CD1c-positive myeloid dendritic cell (primary cell): ENCODE results near the gene SMCHD1.
"Not testable (repeated sequence)": the region's sequence is repeated elsewhere in the genome, so short reads cannot be mapped to it uniquely, and the experiment has no call there.

Experiments
- DNase-seq: peaks from one replicate; pipeline ENCODE4 v3.0.0-alpha.2; 2016; ENCODE audit errors: extremely low spot score

SMCHD1 gene

DNA sequence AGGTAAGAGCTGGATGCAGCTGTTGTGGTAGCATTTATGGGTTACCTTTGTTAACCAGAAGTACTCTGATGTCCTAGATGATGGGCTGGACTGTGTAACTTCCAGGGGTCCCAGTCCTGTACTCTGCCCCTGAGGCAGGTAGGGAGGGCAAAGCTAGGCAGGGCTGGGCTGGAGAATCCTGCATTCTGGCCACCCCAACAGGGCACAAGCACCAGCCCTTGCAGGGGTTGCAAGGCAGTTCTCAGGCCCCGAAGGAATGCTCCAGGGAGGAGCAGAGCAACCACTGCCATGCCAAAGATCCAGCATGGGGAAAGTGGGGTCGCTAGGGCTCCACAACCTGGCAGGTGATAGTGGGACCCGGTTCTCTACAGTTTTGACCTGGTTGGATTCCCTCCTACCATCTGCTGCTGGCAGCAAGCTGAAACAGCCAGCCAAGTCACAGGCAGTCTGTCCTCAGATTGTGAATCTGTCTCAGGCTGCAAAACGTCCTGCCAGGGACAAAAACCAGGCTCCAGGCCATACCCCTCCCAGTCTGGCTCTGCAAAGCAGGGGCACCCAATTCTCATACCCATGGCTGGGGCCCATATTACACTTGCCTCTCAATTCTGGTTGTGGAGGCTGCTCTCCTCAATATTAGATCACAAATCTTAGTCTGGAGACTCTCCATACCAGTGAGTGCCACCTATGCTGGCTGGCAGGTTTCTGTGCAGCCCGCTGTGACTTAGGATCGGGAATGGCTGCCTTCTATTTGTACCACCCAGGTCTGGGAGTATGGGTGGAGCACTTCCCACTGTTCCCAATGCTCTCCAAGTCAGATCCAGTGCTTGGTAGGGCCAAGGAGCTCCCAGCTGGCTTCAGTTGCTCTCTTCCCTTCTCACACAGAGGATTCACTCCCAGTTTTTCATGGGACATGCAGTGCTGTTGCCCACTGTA lies 61.1 kb downstream of the SMCHD1 start:
- DNase-seq: no peak

DNA sequence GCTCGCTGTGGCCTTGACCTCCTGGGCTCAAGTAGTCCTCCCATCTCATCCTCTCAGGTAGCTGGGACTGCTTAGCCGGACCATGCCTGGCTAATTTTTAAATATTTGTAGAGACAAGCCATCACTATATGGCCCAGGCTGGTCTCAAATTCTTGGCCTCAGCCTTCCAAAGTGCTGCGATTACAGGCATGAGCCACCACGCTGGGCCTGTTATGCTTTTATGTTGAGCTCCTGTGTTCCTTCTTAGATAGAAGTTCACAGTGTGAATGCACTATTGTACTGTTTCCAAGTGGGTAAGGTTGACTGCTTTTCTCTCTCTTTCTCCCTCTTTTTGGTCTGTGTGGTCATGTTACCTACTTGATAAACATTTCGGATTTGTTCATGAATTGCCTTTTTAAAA lies 61.9 kb downstream of the SMCHD1 start:
- DNase-seq: no peak

DNA sequence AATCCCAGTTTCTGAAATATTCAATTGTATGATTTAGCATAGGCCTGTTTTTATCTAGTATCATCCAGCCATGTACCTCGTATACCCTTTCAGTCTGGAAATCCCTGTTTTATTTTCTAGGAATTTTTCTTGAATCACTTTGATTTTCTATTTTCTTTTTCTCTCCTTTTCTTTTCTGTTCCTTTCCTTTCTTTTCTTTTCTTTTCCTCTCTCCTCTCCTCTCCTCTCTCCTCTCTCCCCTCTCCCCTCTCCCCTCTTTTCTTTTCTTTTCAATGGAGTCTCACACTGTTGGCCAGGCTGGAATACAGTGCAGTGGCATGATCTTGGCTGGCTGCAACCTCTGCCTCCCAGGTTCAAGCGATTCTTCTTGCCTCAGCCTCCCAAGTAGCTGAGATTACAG lies 63.5 kb downstream of the SMCHD1 start:
- DNase-seq: no peak

DNA sequence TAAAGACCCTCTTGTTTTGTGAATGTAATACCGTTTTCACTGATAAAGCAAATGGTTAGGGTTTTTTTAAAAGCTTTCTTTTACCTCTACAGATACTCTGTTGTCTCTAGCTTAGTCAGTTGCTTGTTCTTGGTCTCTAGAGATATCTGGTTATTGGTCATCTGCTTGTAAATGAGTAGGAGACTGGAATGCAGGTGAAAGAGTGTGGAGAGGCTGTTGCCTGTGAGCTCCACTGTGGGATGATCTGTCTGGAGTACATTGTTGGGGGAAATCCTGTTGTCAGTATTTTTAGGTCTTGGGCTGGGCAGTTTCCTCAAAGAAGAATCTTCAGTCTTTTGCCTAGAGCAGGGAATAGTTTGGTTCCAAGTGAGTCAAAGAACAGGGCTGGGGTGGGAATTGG lies 67.7 kb downstream of the SMCHD1 start:
- no peak for DNase-seq

- DNase-seq: no peak
Measured at GRCh38 chr18:2729757-2730156, 74.2 kb downstream of the SMCHD1 start.

DNA sequence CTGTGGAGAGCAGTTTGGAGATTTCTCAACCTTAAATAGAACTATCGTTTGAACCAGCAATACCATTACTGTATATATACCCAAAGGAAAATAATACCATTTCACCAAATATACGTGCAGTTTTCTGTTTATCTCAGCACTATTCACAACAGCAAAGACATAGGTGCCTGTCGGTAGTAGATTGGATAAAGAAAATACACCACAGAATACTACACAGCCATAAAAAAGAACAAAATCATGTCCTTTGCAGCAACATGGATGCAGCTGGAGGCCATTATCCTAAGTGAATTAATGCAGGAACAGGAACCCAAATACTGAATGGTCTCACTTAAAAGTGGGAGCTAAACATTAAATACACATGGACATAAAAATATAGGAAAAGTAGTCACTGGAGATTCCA lies 81.3 kb downstream of the SMCHD1 start:
- DNase-seq: no peak

GRCh38 chr18:2740082-2740481 lies 84.6 kb downstream of the SMCHD1 start:
- not testable (repeated sequence) for DNase-seq

GRCh38 chr18:2746274-2746673 lies 90.7 kb downstream of the SMCHD1 start:
- no peak for DNase-seq

GRCh38 chr18:2758309-2758708 lies 102.8 kb downstream of the SMCHD1 start:
- no peak for DNase-seq

DNA sequence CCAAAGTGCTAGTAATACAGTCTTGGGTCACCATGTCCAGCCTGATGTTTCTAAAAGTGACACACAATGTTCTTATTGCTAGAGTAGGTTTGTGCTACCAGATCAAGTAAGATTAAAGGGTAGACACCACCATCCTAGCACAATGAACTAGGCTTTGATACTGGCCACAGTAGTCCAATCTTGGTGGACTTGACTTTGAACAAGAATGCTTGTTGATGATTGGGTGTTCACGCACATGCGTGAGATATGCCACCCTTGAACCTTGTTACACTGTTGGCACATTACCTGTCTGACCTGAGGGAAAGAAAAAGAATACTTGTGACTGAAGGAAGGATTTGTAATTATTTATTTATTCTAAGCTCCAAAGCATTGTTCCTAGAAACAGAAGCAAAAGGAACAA lies 119.1 kb downstream of the SMCHD1 start:
- no peak for DNase-seq

DNA sequence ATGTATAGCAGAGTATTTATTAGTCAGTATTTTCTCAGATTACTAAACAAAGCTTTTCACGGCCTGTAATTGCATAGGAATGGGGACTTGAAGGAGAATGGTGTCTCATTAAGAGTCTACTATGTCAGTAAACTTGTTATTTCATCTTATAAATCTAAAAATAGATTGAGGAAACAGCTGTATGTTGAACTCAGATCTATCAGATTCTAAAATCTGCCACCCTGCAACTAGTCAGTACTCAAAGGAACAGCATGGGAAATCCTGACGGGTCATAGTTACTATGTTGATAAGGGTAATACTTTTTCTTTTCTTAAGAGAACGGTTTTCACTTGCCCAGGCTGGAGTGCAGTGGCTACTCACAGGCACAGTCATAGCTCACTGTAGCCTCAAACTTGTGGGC lies 121.1 kb downstream of the SMCHD1 start:
- DNase-seq: no peak

GRCh38 chr18:2777241-2777640 lies 121.7 kb downstream of the SMCHD1 start:
- DNase-seq: no peak

- no peak for DNase-seq
Measured at GRCh38 chr18:2780750-2781149, 125.2 kb downstream of the SMCHD1 start.

DNA sequence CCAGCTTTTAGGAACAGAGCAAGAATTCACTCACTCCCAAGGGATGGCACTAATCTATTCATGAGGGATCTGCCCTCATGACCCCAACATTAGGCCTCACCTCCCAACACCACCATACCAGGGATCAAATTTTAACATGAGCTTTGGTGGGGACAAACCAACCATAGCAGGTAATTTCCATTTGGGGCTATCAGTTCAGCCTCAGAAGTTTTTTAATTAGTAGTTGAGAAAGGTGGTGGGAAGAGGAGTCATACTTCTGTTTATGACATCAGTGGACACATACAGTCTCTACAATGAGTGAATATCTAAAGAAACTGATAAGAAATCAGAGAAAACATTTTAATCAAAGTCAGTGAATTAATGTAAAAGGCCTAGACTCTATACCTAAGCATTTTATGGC lies 131.7 kb downstream of the SMCHD1 start:
- DNase-seq: no peak

DNA sequence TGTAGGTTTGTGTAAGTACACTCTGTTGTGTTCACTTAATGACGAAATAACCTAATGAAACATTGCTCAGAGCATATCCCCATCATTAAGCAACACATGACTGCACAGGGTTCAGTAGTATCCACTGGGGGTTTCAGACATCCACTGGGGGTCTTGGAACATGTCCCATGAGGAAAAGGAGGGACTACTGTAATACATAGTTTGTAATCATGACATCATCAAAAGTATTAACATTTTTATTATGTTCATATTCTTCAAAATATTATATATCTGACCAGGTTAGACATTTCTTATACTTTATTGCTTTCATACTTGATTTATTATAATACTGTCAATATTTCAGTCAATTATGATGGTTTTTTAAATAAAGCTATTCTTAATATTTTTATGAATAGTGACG lies 136.9 kb downstream of the SMCHD1 start:
- DNase-seq: no peak

DNA sequence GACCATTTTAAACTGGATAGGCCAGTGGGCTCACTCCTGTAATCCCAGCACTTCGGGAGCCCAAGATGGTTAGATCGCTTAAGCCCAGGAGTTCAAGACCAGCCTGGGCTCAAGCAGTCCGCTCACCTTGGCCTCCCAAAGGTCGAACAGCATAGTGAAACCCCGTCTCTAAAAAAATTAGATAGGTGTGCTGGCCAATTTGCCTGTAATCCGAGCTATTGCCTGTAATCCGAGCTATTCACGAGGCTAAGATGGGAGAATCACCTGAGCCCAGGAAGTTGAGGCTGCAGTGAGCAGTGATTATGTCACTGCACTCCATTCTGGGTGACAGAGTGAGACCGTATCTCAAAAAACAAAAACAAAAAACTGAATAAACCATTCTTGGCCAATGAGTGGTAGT lies 138.6 kb downstream of the SMCHD1 start:
- no peak for DNase-seq

DNA sequence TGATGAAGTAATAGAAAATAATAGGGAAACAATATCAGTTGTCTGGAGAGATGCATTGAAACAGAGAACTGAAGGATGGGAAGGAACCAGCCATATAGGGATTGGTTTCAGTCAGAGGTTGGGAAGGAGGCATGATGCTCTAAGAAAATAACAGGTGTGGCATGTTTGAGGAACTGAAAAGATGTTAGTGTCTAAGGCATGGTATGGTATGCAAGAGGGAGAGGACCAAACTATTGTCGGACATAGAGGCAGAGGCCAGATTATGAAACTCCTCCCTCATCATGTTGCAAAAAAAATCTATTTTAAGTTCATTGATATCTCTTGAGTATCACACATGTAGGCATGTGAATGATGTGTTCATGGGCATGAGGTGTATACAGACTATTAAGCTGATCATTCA lies 142.4 kb downstream of the SMCHD1 start:
- no peak for DNase-seq

GRCh38 chr18:2799369-2799768 lies 143.8 kb downstream of the SMCHD1 start:
- no peak for DNase-seq

- DNase-seq: no peak
Measured at GRCh38 chr18:2805970-2806943, 150.7 kb downstream of the SMCHD1 start.

DNA sequence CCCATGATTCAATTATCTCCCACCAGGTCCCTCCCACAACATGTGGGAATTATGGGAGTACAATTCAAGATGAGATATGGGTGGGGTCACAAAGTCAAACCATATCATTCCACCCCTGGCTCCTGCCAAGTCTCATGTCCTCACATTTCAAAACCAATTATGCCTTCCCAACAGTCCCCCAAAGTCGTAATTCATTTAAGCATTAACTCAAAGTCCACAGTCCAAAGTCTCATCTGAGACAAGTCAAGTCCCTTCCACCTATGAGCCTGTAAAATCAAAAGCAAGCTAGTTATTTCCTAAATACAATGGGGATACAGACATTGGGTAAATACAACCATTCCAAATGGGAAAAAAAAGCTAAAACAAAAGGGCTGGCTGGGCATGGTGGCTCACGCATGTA lies 153.1 kb downstream of the SMCHD1 start:
- DNase-seq: not testable (repeated sequence)

DNA sequence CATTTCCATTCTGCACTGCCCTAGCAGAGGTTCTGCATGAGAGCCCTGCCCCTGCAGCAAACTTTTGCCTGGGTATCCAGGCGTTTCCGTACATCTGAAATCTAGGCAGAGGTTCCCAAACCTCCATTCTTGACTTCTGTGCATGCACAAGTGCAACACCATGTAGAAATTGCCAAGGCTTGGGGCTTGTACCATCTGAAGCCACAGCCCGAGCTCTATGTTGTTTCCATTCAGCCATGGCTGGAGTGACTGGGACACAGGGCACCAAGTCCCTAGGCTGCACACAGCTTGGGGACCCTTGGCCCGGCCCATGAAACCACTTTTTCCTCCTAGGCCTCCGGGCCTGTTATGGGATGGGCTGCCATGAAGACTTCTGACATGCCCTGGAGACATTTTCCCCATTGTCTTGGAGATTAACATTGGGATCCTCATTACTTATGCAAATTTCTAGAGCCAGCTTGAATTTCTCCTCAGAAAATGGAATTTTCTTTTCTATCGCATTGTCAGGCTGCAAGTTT lies 154.2 kb downstream of the SMCHD1 start:
- not testable (repeated sequence) for DNase-seq

- no peak for DNase-seq
Measured at GRCh38 chr18:2811416-2811815, 155.9 kb downstream of the SMCHD1 start.
